ENCODE data around the gene ZNF224.
A peak's percentile ranks its signal among the peaks of the same experiment; 100 is the strongest.

Gene ZNF224

GRCh38 chr19:44131955-44132354 lies 37.8 kb downstream of the ZNF224 start:
- DNase-seq (ENCODE audit: low read depth) = no peak

GRCh38 chr19:44141191-44142058 lies 47.3 kb downstream of the ZNF224 start, which contains the start of gene ZNF234:
Gene ZNF234, plus strand, starts transcription at chr19:44141554. Its CDS starts 3,079 bp downstream, at chr19:44144633.
- DNase-seq (ENCODE audit: low read depth) = peak; percentile 59

- no peak for DNase-seq (ENCODE audit: low read depth)
These were observed 47.9 kb downstream of the ZNF224 start for GRCh38 chr19:44142059-44142433.

GRCh38 chr19:44149776-44150175 lies 55.6 kb downstream of the ZNF224 start:
- DNase-seq (ENCODE audit: low read depth) = no peak

GRCh38 chr19:44151491-44151890 lies 57.3 kb downstream of the ZNF224 start:
- DNase-seq (ENCODE audit: low read depth) = no peak

- DNase-seq (ENCODE audit: low read depth) = no peak
These were observed 62.3 kb downstream of the ZNF224 start for GRCh38 chr19:44156475-44156874.
